ENCODE results near the gene FBXO5. TPM values are rescaled to one million over a fixed set of nuclear protein-coding genes. Genes with fewer than 3 reads are reported as not detected.
A peak's percentile ranks its signal among the peaks of the same experiment; 100 is the strongest.

FBXO5 gene
- total and polyA plus RNA-seq, 9 of the 15 experiments (the other 6 are each of a cell fraction or from before 2014, with no cell fraction given): 17.8 to 89.3 (median 62.9) TPM

GRCh38 chr6:153002613-153003365 is 19.9 kb upstream of the FBXO5 start, which contains the start of gene MTRF1L (continued):
- TF ChIP-seq ZNF592 (IDR thresholded peaks at IDR 0.05): no peak
- TF ChIP-seq MYBL2 (IDR thresholded peaks at IDR 0.05; ENCODE audit: low read depth): peak; percentile 97
- peak; percentile 49; the same call in 1 of the 2 replicates for TF ChIP-seq MYBL2 (CRISPR knock-in tag; IDR thresholded peaks at IDR 0.05; ENCODE audit: borderline replicate concordance)
- peak; percentile 74; the same call in 1 of the 2 replicates for TF ChIP-seq RB1 (IDR thresholded peaks at IDR 0.05; ENCODE audit: low read depth)
- TF ChIP-seq FOXP4 (CRISPR knock-in tag; IDR thresholded peaks at IDR 0.05; ENCODE audit: borderline replicate concordance): no peak
- TF ChIP-seq MXI1 (IDR thresholded peaks at IDR 0.05; ENCODE audit: low read depth, low read length): peak; percentile 19; the same call in 1 of the 2 replicates
- TF ChIP-seq CTBP1 (IDR thresholded peaks at IDR 0.05; ENCODE audit: borderline replicate concordance): peak; percentile 25; the same call in 1 of the 2 replicates
- no peak for TF ChIP-seq ZSCAN32 (CRISPR knock-in tag; IDR thresholded peaks at IDR 0.05)
- TF ChIP-seq CEBPZ (IDR thresholded peaks at IDR 0.05; ENCODE audit: borderline replicate concordance, low read depth, low read length): no peak
- TF ChIP-seq ELK3 (CRISPR knock-in tag; IDR thresholded peaks at IDR 0.05): no peak
- TF ChIP-seq ZNF695 (CRISPR knock-in tag; IDR thresholded peaks at IDR 0.05): no peak
- peak; percentile 33; the same call in 1 of the 2 replicates for TF ChIP-seq PKNOX1 (IDR thresholded peaks at IDR 0.05)
- peak; percentile 54 for TF ChIP-seq ASH1L (IDR thresholded peaks at IDR 0.05; ENCODE audit: borderline replicate concordance, low read depth, partially characterized antibody)
